IPS-NIHi11 (cell line): ENCODE measurements around the gene SLC39A5.
"Not testable (repeated sequence)": the region's sequence is repeated elsewhere in the genome, so short reads cannot be mapped to it uniquely, and the experiment has no call there.

Experiments used
- DNase-seq: peaks from one replicate; pipeline ENCODE4 v3.0.0; 2012; ENCODE audit warnings: mixed read lengths, low spot score

The SLC39A5 gene, protein sequence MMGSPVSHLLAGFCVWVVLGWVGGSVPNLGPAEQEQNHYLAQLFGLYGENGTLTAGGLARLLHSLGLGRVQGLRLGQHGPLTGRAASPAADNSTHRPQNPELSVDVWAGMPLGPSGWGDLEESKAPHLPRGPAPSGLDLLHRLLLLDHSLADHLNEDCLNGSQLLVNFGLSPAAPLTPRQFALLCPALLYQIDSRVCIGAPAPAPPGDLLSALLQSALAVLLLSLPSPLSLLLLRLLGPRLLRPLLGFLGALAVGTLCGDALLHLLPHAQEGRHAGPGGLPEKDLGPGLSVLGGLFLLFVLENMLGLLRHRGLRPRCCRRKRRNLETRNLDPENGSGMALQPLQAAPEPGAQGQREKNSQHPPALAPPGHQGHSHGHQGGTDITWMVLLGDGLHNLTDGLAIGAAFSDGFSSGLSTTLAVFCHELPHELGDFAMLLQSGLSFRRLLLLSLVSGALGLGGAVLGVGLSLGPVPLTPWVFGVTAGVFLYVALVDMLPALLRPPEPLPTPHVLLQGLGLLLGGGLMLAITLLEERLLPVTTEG

DNA sequence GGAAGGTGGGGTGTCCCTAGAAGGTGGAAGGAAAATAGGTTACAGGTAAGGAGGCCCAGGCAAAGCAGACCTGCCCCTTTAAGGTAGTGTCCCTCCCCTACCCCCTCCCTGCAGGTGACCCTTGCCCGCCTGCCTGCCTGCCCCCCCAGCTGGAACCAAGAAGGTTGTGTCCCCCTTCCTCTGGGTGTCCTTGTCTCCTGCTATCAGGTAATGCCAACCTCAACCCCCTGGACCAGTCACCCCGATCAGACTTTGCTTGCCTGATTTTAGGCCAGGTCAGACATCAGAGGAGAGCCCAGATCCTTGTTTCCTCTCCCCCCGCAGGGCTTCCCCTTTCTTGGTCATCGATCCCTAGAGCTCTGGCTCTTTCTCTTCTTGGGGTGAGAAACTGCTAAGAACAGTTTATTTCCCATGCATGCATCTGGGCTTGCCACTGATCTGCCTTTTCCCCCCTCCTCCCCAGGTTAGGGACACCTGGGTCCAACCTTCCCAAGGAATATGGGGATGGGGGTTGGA, at the start of gene SLC39A5:
SLC39A5 (plus strand) TSS at position 136 of the 516 bp plus-strand sequence. CDS start 1,224 bp downstream, outside the sequence.
- no peak for DNase-seq

DNA sequence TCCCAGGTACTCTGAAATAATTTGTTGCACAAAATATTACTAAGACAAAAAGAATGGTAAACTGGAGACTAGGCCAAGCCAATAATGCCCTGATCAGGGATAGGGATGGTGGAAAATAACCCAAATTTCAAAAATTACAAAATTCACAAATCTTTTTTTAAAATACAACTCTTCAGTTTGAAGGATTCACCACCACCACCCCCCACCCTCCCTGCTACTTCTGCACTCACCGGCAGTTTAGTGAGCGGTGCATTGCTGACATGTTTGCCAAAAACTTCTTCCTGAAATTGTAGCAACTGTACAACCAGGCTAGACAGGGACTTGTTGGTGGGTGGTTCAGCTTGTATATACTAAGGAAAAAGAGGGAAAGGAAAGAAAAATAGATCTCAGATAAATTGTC, 42.9 kb upstream of the SLC39A5 start:
- DNase-seq, result no peak

DNA sequence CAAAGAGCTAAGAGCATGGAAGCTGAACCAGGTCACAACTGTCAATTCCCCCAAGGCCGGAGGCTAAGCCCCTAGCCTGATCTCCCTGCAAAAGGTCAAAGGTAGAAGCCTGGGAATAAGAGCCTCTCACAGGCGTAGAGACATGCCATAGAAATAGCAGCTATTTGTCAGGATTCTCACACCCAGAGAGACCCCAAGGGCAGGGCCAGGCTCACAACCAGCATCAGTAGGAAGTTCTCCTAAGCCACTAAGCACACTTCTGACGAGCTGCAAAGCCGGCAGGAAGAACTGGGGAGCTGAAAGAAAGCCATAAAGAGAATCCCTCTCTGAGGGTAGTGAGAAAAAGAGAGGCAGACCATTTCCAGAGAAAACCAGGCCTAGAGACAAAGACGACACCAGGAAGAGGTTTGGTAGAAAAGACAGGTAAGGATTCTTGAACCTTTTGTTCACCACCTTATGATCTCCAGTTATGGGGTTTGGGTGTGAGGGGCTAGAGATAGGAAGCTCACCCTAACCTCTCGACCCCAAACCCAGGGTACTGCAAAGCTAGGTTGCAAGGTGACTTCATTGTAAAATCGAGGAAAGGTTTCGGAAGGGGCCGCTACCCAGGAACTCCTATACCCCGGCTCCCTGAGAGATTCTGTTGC, 41.6 kb upstream of the SLC39A5 start:
- no peak for DNase-seq

DNA sequence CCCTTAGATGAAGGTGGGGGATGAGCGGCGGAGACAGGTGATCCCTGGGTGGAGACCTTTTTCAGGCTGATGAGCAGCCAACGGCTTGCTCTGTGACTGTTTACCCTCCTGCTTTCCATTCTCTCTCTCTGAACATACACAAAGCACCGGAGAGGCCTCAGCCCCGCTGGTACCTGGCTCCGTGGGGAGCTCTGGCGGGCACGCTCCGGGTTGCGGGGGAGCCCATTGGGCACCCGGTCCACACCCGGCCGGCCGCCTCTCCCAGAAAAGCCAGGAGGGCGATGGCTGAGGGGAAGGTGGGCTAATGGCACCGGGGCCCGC, 41.1 kb upstream of the SLC39A5 start:
- DNase-seq, result peak; percentile 24

DNA sequence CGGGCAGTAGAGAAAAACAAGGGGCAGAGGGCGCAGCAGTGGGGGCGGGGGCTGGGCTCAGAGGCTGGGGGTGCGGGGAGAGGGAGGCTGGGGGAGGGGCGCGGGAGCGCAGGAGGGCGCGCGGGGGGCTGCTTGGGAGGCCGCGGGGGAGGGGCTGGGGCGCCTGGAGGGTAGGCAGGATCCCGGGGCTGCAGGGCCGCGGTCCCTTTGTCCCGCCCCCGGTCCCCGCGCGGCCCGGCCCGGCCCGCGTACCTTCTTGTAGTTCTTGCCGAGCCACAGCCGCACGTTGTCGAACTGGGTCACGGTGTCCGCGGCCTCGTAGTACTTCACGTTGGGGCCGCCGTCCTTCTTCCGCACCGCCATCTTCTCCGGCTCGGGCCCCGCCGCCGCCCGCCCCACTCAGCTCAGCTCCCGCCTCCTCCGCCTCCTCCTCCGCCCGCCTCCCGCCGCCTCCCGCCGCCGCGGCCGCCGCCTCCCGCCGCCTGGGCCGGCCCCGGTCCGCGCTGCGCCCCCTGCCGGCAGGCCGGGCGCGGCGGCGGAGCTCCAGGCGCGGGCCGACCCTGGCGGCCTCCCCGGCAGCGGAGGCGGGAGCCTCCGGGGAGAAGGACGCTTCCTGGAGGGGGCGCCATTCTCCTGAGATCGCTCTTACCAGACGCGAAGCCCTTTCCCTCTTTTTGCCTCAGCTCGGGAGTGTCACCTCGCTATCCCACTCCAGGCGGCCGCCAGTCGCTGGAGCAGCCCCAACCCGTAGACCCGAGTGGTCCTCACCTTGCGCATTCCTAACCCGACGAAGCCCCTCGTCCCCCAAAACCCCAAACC, 40.5 kb upstream of the SLC39A5 start, which contains the start of gene SMARCC2:
SMARCC2 (minus strand) TSS at position 385 of the 819 bp plus-strand sequence; CDS start at position 363, 22 bp downstream.
- DNase-seq, result peak; percentile 93

DNA sequence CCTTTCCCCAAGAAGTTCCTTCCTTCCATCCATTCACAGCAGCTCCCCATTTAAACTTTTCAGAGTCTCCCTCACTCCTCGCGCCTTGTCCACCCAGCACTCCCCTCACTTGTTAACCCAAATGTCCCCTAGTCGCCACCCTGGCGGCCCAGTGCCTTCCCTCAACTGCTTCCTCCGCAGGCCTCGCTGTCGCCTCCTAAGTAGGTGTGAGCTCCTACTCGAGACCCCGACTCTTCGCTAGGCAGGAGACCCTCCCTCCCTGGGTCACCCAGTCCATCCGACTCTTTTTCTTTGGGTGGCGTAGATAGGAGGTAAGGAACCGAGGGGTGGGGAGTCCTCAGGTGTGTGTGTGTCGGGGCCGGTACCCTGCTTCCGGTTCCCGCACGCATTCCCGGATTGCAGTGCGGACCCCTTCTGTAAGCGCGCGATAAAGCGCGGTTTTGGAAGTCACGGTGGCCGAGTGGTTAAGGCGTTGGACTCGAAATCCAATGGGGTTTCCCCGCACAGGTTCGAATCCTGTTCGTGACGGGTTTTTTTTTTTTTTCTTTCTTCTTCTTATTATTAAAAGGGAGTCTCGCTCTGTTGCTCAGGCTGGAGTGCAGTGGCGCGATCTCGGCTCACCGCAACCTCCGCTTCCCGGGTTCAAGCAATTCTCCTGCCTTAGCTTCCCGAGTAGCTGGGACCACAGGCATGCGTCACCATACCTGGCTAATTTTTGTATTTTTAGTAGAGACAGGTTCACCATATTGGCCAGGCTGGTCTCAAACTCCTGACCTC, 39.7 kb upstream of the SLC39A5 start:
- peak; percentile 80 for DNase-seq

DNA sequence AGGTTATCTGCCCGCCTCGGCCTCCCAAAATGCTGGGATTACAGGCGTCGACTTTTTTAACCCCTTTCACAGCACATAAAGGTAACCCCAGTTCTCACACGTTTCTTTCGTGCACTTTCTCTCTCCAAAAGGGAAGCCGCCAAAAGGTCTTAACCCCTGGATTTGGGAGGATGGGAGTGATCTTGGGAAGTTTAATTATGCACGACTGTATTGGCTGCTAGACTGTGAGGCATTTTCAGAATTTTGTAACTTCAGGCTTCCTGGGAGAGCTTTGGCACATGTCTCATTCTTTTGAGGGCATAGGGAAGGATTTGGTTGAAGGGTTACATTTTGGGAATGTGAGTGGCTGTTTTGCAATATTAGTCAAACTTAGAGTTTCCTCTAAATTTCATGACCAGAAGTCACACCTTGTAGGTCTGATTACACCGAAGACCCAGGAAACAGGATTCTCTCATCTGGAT, 39.1 kb upstream of the SLC39A5 start:
- no peak for DNase-seq

DNA sequence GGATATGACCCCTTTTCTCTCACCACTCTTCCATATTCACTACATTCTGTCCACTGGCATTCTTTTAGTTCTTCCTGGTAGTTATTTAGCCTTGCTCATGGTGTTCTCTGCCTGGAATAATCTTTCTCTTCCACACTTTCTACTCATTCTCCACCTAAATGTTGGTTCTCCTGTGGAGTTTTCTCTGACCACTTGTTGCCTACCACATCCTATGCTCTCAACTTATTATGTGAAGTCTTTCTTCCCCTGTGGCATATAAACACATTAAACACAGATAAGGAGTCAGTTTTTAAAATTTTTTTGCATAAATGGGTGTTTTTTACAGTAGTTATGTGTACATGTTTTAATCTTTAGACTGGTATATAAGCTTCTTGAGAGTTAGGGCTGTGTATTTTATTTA, 37.3 kb upstream of the SLC39A5 start:
- DNase-seq, result no peak

DNA sequence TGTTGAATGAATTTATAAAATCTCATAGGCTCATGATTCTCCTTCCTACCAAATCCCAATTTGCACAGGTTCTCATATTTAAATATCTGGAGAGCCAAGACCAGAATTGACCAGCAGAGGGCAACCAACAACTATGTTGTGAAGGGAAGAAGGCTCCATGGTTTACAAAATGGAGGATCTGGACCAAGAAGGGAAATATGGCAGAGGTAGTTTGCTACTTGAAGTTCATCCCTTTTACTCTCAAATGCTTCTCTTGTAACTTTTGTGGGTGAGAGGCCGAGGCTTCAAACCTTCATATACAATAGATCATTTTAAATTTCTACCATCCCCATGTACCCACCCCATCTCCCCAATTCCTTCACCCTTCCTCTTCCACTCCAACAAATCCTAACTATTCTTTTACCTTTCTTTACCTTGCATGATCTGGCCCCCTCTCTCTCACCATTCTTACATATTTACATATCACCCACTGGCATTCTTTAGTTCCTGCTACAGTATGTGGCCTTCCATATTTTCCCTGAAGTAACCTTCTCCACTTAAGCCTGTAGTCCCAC, 36.7 kb upstream of the SLC39A5 start:
- DNase-seq, result peak; percentile 64

DNA sequence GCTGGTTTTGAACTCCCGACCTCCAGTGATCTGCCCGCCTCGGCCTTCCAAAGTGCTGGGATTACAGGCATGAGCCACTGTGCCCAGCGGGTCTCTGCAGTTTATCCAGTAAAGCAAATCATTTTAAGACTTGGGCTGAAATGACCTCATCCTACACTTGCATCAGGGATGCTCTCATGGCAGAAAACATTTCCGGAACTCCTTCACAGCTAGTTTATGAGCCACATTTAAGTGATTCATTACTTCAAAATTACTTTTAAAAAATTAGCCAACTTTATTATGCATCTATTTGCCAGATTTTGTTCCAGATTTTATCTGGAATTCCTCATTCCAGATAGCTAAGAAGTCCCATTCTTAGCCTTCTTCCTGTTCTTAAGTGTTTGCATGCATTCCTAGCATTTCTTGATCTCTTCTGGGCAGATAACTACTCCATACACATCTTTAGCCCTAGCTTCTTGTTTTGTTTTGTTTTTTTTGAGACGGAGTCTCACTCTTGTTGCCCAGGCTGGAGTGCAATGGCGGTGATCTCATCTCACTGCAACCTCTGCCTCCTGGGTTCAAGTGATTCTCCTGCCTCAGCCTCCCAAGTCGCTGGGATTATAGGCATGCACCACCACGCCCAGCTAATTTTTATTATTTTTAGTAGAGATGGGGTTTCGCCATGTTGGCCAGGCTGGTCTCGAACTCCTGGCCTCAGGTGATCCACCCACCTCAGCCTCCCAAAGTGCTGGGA, 32.9 kb upstream of the SLC39A5 start:
- not testable (repeated sequence) for DNase-seq

DNA sequence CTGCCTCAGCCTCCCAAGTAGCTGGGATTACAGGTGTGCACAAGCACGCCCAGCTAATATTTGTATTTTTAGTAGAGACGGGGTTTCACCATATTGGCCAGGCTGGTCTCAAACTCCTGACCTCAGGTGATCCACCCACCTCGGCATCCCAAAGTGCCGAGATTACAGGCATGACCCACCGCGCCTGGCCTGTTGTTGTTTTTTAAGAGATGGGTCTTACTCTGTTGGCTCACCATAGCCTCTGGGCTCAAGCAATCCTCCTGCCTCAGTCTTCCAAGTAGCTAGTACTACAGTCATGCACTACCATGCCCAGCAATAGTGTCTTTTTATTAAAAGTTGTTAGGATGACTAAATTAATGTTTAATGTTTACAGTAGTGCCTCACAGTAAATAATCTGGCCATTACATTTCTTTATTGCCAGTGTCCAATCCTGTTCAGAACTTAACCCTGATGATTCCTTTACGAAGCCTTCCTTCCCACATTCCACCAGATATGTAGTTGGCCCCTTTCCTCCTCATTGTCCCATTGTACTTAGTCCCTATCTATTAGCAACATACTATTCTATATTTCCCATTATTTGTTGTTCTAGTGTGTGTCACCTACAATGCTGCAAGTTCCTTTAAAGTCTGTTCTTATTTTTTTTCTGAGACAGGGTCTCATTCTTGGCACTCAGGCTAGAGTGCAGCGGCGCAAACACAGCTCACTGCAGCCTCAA, 31.8 kb upstream of the SLC39A5 start:
- no peak for DNase-seq

DNA sequence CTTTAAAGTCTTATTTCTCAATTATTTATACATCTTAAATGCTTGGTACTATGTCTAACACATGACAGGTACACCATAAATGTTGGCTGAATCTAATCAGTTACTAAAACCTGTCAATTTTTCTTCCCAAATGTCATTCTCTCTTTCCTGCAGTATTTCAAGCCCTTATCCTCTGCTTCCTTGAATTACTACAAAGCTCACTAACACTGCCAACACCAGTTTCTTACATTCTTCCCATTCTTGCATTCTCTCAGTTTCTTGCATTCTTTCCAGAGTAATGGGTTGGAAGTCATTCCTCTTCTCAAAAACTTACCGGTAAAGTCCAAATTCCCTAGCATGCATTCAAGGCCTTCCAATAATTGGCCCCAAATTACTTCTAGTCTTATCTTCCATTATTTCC, 31.0 kb upstream of the SLC39A5 start:
- no peak for DNase-seq

DNA sequence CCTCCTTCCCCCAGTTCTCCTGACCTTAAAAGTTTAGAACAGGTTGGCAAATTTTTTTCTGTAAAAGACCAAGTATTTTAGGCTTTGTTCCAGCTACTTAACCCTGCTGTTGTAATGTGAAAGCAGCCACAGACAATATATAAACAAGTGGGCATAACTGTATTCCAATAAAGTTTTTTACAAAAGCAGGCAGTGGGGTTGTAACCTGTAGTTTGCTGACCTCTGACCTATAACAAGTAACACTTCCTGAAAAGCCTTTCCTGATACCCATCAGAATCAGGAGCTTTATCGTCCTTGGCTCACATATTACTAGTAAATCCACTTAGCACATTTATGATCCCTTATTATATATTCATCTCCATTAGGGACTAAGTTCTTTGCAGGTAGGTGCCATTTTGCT, 27.5 kb upstream of the SLC39A5 start:
- no peak for DNase-seq

DNA sequence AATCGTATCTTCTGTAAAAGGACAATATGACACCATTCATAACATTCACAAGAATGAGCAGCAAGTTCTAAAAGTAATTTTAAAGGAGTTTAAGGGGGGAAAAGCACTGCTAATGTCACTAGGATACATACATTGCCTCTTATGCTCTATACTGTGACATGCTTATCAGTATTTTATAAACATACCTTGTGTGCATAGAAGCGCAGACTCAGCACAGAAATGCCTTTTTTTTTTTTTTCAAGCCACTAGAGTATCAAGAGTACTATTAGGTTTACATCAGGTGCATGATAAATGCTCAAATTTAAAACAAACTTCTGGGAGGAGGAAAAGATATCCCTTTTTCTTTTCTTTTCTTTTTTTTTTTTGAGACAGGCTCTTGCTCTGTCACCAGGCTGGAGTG, 27.0 kb upstream of the SLC39A5 start:
- no peak for DNase-seq

DNA sequence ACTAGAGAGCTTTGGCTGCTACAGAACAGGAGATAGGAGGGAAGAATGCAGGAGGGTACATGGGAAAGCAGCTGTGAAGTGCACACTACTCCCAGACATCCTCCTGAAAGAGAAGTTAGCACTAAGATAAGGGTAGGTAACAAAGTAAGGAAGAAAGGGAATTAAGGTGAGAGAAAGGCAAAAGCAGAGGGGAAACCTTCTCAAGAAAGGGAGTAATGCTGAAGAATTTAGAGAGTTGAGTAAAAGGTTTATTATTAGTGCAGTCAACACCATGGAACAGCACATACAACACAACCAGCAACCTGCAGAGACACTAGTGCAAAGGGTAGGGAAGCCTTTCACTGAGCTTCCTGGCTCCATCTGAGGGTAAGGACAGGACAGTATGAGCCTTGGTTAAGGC, 25.6 kb upstream of the SLC39A5 start:
- DNase-seq, result no peak

DNA sequence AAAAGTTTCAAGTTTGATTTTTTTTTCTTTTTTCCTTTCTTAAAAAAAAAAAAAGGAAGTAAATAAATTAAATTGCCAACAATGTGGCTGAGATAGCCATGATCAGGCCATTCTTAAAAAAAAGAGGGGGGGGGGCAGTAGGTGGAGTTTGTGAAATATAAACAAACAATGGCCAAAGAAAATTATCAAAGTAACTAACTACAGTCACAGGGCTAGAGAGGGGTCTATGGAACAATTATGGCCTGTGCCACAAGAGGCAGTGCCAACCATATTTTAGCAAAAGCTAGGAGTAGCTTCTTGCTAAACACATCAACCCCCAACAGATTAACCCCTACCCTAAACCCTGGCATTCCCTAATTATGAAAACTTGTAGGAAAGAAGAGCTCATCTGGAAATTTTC, 24.4 kb upstream of the SLC39A5 start:
- no peak for DNase-seq

DNA sequence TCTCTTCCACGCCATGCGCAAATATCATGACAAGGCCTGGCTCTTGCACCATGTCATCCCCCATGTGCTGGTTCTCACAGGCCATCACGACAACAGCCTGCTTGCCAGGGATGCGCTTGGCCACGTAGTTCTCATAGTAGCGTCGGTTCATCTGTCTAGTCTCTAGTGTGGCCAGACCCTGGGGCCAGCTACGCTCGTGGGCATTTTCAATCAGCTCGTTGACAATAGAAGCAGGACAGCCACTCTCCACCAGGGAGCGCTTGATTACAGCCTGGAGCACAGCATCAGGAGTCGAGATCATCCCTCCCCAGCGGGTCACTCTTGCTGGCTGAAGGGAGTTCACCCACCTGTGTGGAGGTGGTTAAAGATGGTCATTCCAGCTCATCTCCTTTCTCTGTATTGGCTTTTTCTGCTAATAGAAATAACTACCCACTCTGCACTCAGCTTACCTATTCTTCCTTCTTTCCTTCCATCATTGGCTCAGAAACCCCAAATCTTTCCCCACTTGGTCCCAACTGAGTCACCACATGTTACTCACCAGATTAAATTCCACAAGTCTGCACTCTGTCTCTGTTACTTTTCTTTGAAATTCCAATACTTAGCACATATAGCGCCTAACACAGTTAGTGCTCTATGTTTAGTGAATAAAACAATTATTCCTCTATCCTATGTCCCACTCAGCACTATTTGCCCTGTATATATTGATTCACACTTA, 23.2 kb upstream of the SLC39A5 start:
- peak; percentile 82 for DNase-seq

DNA sequence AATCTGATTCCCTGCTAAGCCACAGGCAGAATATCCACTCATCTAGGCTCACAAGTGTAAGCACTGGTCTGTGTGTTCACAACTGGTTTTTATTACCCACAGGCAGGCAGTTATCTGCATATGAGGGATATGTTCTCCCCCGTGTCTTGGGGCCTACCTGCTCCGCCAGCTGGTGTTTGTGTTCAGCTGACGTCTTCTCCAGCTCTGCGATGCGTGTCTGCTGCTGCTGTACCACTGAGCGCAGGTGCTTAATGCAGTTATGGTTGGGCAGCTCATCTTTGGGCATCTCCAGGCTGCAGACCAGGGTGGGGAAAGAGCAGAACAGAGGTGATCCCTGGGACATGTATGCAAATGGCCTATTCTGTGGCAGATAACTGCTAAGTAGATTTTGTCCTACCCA, 21.8 kb upstream of the SLC39A5 start:
- DNase-seq, result no peak

DNA sequence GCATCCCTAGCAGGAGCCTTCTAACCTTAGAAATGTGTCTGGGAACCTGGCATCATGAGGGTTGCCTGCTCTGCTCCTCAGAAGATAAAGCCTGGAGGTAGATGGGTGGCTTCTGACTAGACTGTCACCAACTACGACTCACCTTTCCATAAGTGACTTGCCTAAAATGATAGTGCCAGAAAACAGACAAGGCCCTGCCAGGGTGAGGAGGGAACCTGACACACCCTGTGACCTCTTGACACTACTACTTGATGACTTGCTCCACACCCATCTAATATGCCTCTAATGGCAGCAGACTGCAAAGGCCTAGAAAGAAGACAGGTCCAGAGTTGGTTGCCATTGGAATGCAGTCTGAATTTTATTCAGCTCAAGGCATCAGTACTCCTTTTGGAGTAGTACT, 17.5 kb upstream of the SLC39A5 start:
- DNase-seq, result no peak
